Neural cell (in vitro differentiated cells): ENCODE measurements around the gene USP6NL.

ENCODE experiments used
- EZH2 ChIP-seq: fragments of 200-600, 300-800 bp; shearing (Covaris generic), sonication (generic); IDR thresholded peaks from 2 replicates; pipeline ENCODE4 v1.6.1; 2014; ENCODE audit warnings: antibody characterized with exemption, low read length, borderline replicate concordance, mild to moderate bottlenecking; ENCODE audit not compliant: insufficient read depth, poor library complexity, severe bottlenecking
- TF ChIP-seq, protein P1 (sequence below): fragments of 450-650 bp; IDR thresholded peaks from 2 replicates; pipeline ENCODE4 v1.5.1; 2014; ENCODE audit warnings: antibody characterized with exemption, mild to moderate bottlenecking, moderate library complexity; ENCODE audit not compliant: poor library complexity, severe bottlenecking

DNA sequence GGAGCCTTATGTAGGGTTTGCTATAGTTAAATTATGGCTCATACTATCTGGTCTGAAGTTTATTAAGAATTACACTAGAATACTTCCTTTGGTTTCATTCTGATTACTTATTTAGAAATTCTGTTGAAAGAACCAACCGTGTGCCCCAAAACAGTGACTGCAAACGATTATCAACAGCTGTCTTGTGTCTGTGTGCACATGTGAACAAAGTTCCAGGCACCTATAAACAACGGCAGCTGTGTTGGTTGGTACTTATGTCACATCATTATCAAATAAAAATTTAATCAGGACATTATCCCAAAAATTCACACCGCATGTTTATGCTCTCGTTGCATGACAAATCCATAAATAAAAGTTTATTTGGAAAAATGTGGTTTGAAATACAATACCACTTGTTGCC is 80.6 kb downstream of the USP6NL start:
- TF ChIP-seq, protein P1, sequence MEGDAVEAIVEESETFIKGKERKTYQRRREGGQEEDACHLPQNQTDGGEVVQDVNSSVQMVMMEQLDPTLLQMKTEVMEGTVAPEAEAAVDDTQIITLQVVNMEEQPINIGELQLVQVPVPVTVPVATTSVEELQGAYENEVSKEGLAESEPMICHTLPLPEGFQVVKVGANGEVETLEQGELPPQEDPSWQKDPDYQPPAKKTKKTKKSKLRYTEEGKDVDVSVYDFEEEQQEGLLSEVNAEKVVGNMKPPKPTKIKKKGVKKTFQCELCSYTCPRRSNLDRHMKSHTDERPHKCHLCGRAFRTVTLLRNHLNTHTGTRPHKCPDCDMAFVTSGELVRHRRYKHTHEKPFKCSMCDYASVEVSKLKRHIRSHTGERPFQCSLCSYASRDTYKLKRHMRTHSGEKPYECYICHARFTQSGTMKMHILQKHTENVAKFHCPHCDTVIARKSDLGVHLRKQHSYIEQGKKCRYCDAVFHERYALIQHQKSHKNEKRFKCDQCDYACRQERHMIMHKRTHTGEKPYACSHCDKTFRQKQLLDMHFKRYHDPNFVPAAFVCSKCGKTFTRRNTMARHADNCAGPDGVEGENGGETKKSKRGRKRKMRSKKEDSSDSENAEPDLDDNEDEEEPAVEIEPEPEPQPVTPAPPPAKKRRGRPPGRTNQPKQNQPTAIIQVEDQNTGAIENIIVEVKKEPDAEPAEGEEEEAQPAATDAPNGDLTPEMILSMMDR, result no peak
- TF ChIP-seq EZH2, result no peak
